IMR-90 (cell line): ENCODE data around the gene GRHL3. TPM values are rescaled to one million over a fixed set of nuclear protein-coding genes. Genes with fewer than 3 reads are reported as not detected.

ENCODE experiments used
- ATAC-seq: fragments of 200-7000 bp; cut with Tn5 transposase; 2 replicates; pipeline ENCODE4 v1.9.1; 2020; ENCODE audit warnings: low read depth, mild to moderate bottlenecking, moderate library complexity
- BruUV-seq: library from RNA; stranded (reverse); fragments of 400-500 nt; replicated peaks from 2 replicates; lab custom pipeline; 2021; lab: Mats Ljungman, UMichigan
- CTCF ChIA-PET: fragments of 300-600 bp; formaldehyde crosslinking; extraction: SDS; loops from one replicate; lab custom pipeline; 2021; ENCODE audit warnings: antibody characterized with exemption; lab: Yijun Ruan, JAX
- POLR2A ChIA-PET: fragments of 300-600 bp; sonication (Branson Sonifier 250); formaldehyde crosslinking; loops from one replicate; lab custom pipeline; 2022; ENCODE audit warnings: antibody characterized with exemption; ENCODE audit not compliant: unreplicated experiment; lab: Charles Lee
- DNase-seq: peaks from one replicate; pipeline ENCODE4 v3.0.0; 2013
- H2AFZ ChIP-seq: replicated peaks from 2 replicates; pipeline ENCODE3; 2013; ENCODE audit warnings: low read length, mild to moderate bottlenecking; ENCODE audit not compliant: poor library complexity
- H2AK5ac ChIP-seq: 2 replicates; pipeline ENCODE4 v1.6.1; 2013; ENCODE audit warnings: low read depth, low read length, inconsistent platforms
- H2AK9ac ChIP-seq: replicated peaks from 2 replicates; pipeline ENCODE3; 2013; ENCODE audit warnings: mild to moderate bottlenecking, low read depth, low read length, moderate library complexity; ENCODE audit not compliant: poor library complexity
- H2BK120ac ChIP-seq: 2 replicates; pipeline ENCODE4 v1.6.1; 2013; ENCODE audit warnings: low read depth, low read length, inconsistent platforms
- H2BK15ac ChIP-seq: 3 replicates; pipeline ENCODE4 v1.6.1; 2013; ENCODE audit warnings: low read depth, low read length, inconsistent platforms
- H2BK20ac ChIP-seq: 2 replicates; pipeline ENCODE4 v1.6.1; 2013; ENCODE audit warnings: low read depth, mild to moderate bottlenecking, inconsistent platforms, low read length, moderate library complexity
- H2BK5ac ChIP-seq: 2 replicates; pipeline ENCODE4 v1.6.1; 2013; ENCODE audit warnings: mild to moderate bottlenecking, low read depth, low read length, inconsistent platforms; ENCODE audit not compliant: poor library complexity, severe bottlenecking
- H3K14ac ChIP-seq: replicated peaks from 2 replicates; pipeline ENCODE4 v1.6.1; 2013; ENCODE audit warnings: low read depth, low read length, inconsistent platforms
- H3K18ac ChIP-seq: 2 replicates; pipeline ENCODE4 v1.6.1; 2013; ENCODE audit warnings: low read depth, low read length, control low read depth
- H3K23ac ChIP-seq: 2 replicates; pipeline ENCODE4 v1.6.1; 2013; ENCODE audit warnings: low read depth, low read length, inconsistent platforms
- H3K27ac ChIP-seq: 2 replicates; pipeline ENCODE4 v1.5.1; 2013; ENCODE audit warnings: mild to moderate bottlenecking, control low read depth, low read length; ENCODE audit not compliant: insufficient read depth
- H3K27me3 ChIP-seq: 2 replicates; pipeline ENCODE4 v1.6.1; 2013; ENCODE audit warnings: low read length; ENCODE audit not compliant: control insufficient read depth, insufficient read depth
- H3K36me3 ChIP-seq: 2 replicates; pipeline ENCODE4 v1.6.1; 2013; ENCODE audit warnings: low read length, mixed read lengths; ENCODE audit not compliant: control insufficient read depth, insufficient read depth
- H3K4ac ChIP-seq: 2 replicates; pipeline ENCODE4 v1.6.1; 2013; ENCODE audit warnings: low read depth, low read length, inconsistent platforms
- H3K4me1 ChIP-seq: 2 replicates; pipeline ENCODE4 v1.6.1; 2013; ENCODE audit warnings: low read length, mixed read lengths; ENCODE audit not compliant: control insufficient read depth, insufficient read depth
- H3K4me2 ChIP-seq: 2 replicates; pipeline ENCODE4 v1.6.1; 2013; ENCODE audit warnings: low read depth, mild to moderate bottlenecking, control low read depth, low read length, moderate library complexity
- H3K4me3 ChIP-seq: 2 replicates; pipeline ENCODE4 v1.5.1; 2013; ENCODE audit warnings: low read depth, mild to moderate bottlenecking, control low read depth, low read length, moderate library complexity; ENCODE audit not compliant: insufficient read depth
- H3K56ac ChIP-seq: 2 replicates; pipeline ENCODE4 v1.6.1; 2013; ENCODE audit warnings: low read length, inconsistent platforms; ENCODE audit not compliant: insufficient read depth; ENCODE audit errors: extremely low read depth
- H3K79me1 ChIP-seq, 2 experiments: 2 replicates each; pipeline ENCODE4 v1.6.1; 2013; ENCODE audit warnings: low read length in 2 of 2, inconsistent platforms in 1 of 2, low read depth in 1 of 2
- H3K9ac ChIP-seq: 2 replicates; pipeline ENCODE4 v1.6.1; 2013; ENCODE audit warnings: low read depth, low read length, control low read depth
- H3K9me1 ChIP-seq: 2 replicates; pipeline ENCODE4 v1.6.1; 2013; ENCODE audit warnings: low read length, inconsistent platforms; ENCODE audit not compliant: insufficient read depth
- H3K9me3 ChIP-seq: 2 replicates; pipeline ENCODE4 v1.6.1; 2013; ENCODE audit warnings: low read length; ENCODE audit not compliant: control insufficient read depth, insufficient read depth
- H4K20me1 ChIP-seq: 2 replicates; pipeline ENCODE4 v1.6.1; 2013; ENCODE audit warnings: low read length, inconsistent platforms; ENCODE audit not compliant: insufficient read depth
- H4K5ac ChIP-seq: 2 replicates; pipeline ENCODE4 v1.6.1; 2013; ENCODE audit warnings: mild to moderate bottlenecking, low read depth, low read length, control low read depth
- H4K8ac ChIP-seq, 2 experiments: 2 replicates each; pipeline ENCODE4 v1.6.1; 2013; ENCODE audit warnings: low read depth in 2 of 2, low read length in 2 of 2, control low read depth in 1 of 2, inconsistent platforms in 1 of 2
- H4K91ac ChIP-seq: 2 replicates; pipeline ENCODE4 v1.6.1; 2013; ENCODE audit warnings: low read depth, low read length, inconsistent platforms; ENCODE audit not compliant: insufficient read depth
- BHLHE40 ChIP-seq: fragments of 150-350 bp; IDR thresholded peaks from 2 replicates; pipeline ENCODE4 v1.6.1; 2016; ENCODE audit warnings: mild to moderate bottlenecking, low read depth, low read length
- CEBPB ChIP-seq: IDR thresholded peaks from 2 replicates; pipeline ENCODE4 v1.6.1; 2012; ENCODE audit warnings: low read depth, low read length, improper control_type of control experiment
- MAFK ChIP-seq: IDR thresholded peaks from 2 replicates; pipeline ENCODE4 v1.6.1; 2012; ENCODE audit warnings: low read depth, low read length, improper control_type of control experiment
- MXI1 ChIP-seq: IDR thresholded peaks from 2 replicates; pipeline ENCODE4 v1.6.1; 2012; ENCODE audit warnings: low read depth, mild to moderate bottlenecking, low read length, moderate library complexity, borderline replicate concordance
- NFE2L2 ChIP-seq: fragments of 150-350 bp; IDR thresholded peaks from 2 replicates; pipeline ENCODE4 v1.6.1; 2016; ENCODE audit warnings: low read depth, mild to moderate bottlenecking, low read length
- RAD21 ChIP-seq: IDR thresholded peaks from 2 replicates; pipeline ENCODE4 v1.6.1; 2012; ENCODE audit warnings: low read length, improper control_type of control experiment
- WGBS, 2 experiments: methylation state at CpG; one replicate each; pipeline versions ENCODE4 v1.1.5 to v1.1.7; 2013; ENCODE audit warnings: missing lambda C conversion rate in 2 of 2; ENCODE audit not compliant: insufficient read length in 1 of 2; ENCODE audit errors: extremely low coverage in 2 of 2; 5-methylcytosine and 5-hydroxymethylcytosine counted together
- dilution Hi-C: fragments of 300-500 bp; cut with HindIII; formaldehyde crosslinking; loops from one replicate; pipeline ENCODE4 v1.14.3; 2018; ENCODE audit warnings: low sequenced_read_pairs; ENCODE audit not compliant: unreplicated experiment
- in situ Hi-C: fragments of 300-500 bp; cut with MboI; formaldehyde crosslinking; loops from 3 replicates; pipeline ENCODE4 v1.14.3; 2019; ENCODE audit warnings: low sequenced_read_pairs, inconsistent platforms, mixed read lengths
- intact Hi-C: fragments of 100-400 bp; cut with micrococcal nuclease; formaldehyde crosslinking; loops from 2 replicates; pipeline ENCODE4 v1.10.0; 2022
- polyA plus RNA-seq, 3 experiments: library from polyadenylated mRNA; depleted of rRNA; stranded (reverse); fragments of >200 nt; gene quantifications; 2 replicates each; pipeline ENCODE4 v1.2.3, GENCODE V29; 2012; ENCODE audit warnings: low replicate concordance in 1 of 3
- total RNA-seq: library from RNA; depleted of rRNA; stranded (reverse); fragments of >200 nt; gene quantifications from 2 replicates; pipeline ENCODE4 v1.2.3, GENCODE V29; 2012

Gene GRHL3
- total and polyA plus RNA-seq, 2 of the 4 experiments (the other 2 are of a cell fraction) = not detected

DNA sequence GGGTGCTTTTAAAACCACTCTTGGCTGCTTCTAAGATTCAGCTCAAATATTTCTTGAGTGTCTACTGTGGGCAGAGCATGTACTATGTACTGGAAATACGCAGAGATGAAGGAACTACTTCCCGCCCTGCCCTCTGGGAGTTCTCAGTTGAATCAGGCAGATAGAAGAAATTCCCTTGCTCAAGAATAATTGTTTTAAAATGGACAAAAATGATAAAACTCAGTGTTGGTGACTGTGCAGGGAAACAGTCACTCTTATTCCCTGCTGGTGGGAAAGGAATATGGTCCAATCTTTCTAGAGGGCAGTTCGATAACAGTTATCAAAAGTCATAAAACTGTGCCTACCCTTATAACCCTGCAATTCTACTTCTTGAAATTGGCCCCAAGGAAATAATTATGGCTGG is 16.9 kb upstream of the GRHL3 start:
- no peak overlapping the region for H2AK5ac ChIP-seq
- no peak overlapping the region for H2AFZ ChIP-seq
- no peak overlapping the region for H2BK15ac ChIP-seq
- H3K9me3 ChIP-seq = no peaks in the 10 kb centered on the region
- WGBS, 2 experiments = no CpG with 5 or more reads among the region's 3 CpGs
- no peak overlapping the region for H3K18ac ChIP-seq
- H3K27ac ChIP-seq = no peak overlapping the region
- no peak overlapping the region for H3K23ac ChIP-seq
- H2AK9ac ChIP-seq = no peak overlapping the region
- H3K56ac ChIP-seq = no peak overlapping the region
- ATAC-seq (no peak), DNase-seq (no peak)
- no peak overlapping the region for H2BK20ac ChIP-seq
- no peak for TF ChIP-seq BHLHE40
- no peak for TF ChIP-seq NFE2L2
- no peak for TF ChIP-seq CEBPB
- no peak for TF ChIP-seq MAFK
- TF ChIP-seq RAD21 = no peak
- no peak for TF ChIP-seq MXI1
- H3K9me1 ChIP-seq = no peaks in the 10 kb centered on the region
- H3K9ac ChIP-seq = no peak overlapping the region
- POLR2A ChIA-PET = no interaction called here
- intact Hi-C loops = no loop called here
- H3K79me1 ChIP-seq = no peaks in the 10 kb centered on the region
- in situ Hi-C loops = no loop called here
- dilution Hi-C loops = no loop called here
- no peaks in the 10 kb centered on the region for H4K20me1 ChIP-seq
- H3K36me3 ChIP-seq = no peaks in the 10 kb centered on the region
- H3K4me2 ChIP-seq = no peak overlapping the region
- H3K4me1 ChIP-seq = peaks cover 8% of the 10 kb centered on the region
- BruUV-seq = no TSS peak
- CTCF ChIA-PET = interaction anchor here (1.3 to 1.6 kb wide), 2 partner anchors 11 to 101 kb away, joined by 3 to 4 read pairs; no protein-coding TSS in a partner anchor
- no peak overlapping the region for H3K14ac ChIP-seq
- H4K5ac ChIP-seq = no peak overlapping the region
- H2BK5ac ChIP-seq = no peak overlapping the region
- no peak overlapping the region for H2BK120ac ChIP-seq
- no peak overlapping the region for H4K8ac ChIP-seq
- no peak overlapping the region for H3K4ac ChIP-seq
- H3K27me3 ChIP-seq = peaks cover 44% of the 10 kb centered on the region
- H4K91ac ChIP-seq = no peak overlapping the region
- no peak overlapping the region for H3K4me3 ChIP-seq
